Measurements from ENCODE around the gene GJB6. TPM values are rescaled to one million over a fixed set of nuclear protein-coding genes. Genes with fewer than 3 reads are reported as not detected.

GJB6 gene
- total RNA-seq, 6 experiments from 2014 or later: not detected

DNA sequence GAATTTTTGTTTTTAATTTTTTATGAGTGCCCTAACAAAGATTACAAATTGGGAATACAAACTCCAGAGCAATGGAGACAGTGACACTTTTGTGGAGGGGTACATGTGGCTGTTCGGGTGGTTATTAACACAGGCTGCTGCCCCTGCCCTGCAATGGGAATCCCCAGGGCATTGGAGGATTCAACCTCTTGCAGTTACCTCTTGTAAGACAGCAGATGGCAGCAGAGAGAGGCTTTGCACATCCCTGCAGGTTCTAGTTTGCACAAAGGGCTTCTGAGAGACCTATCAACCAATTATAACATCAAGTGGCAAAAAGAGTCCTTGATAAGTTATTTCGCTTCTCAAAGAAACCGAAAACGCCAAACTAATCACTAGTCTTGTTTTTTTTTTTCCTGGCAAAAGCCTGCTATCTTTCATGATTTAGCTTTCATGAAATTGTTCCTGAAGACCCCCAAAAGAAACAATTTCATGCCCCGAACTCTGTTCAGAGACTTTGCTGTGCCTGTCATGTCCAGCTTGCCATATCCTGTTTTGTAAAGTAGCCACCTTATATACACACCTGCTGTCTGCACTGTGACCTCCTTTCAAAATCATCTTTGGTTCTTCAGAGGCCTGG is 49.8 kb downstream of the GJB6 start:
- no peaks in the 10 kb centered on the region for H3K4me1 Mint-ChIP-seq (ENCODE audit: low read depth)
- TF ChIP-seq, protein P1, sequence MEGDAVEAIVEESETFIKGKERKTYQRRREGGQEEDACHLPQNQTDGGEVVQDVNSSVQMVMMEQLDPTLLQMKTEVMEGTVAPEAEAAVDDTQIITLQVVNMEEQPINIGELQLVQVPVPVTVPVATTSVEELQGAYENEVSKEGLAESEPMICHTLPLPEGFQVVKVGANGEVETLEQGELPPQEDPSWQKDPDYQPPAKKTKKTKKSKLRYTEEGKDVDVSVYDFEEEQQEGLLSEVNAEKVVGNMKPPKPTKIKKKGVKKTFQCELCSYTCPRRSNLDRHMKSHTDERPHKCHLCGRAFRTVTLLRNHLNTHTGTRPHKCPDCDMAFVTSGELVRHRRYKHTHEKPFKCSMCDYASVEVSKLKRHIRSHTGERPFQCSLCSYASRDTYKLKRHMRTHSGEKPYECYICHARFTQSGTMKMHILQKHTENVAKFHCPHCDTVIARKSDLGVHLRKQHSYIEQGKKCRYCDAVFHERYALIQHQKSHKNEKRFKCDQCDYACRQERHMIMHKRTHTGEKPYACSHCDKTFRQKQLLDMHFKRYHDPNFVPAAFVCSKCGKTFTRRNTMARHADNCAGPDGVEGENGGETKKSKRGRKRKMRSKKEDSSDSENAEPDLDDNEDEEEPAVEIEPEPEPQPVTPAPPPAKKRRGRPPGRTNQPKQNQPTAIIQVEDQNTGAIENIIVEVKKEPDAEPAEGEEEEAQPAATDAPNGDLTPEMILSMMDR (IDR thresholded peaks at IDR 0.05): peak; percentile 85
- no peaks in the 10 kb centered on the region for H3K9me3 Mint-ChIP-seq
- H3K27me3 Mint-ChIP-seq (ENCODE audit: insufficient read depth): peaks cover 64% of the 10 kb centered on the region
- DNase-seq: peak; percentile 64
- no peak overlapping the region for H3K4me3 Mint-ChIP-seq
- no peak overlapping the region for H3K27ac Mint-ChIP-seq
- H3K36me3 Mint-ChIP-seq (ENCODE audit: low read depth): no peaks in the 10 kb centered on the region

DNA sequence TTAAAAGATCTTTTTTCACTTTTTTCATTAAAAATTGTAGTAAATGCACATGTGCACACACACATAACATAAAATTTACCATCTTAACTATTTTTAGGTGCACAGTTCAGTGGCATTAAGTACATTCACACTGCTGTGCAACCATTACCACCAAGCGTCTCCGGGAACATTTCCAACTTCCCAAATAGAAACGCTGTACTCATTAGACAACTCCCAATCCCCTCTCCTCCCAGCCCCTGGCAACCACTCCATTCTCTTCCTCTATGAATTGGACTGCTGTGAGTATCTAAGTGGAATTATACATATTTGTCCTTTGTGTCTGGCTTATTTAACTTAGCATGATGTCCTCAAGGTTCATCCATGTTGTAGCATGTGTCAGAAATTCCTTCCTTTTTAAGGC is 50.9 kb downstream of the GJB6 start:
- Mint-ChIP-seq H3K27ac (no peak overlapping the region), H3K4me1 (ENCODE audit: low read depth) (no peaks in the 10 kb centered on the region), H3K4me3 (no peak overlapping the region), H3K27me3 (ENCODE audit: insufficient read depth) (peaks cover 59% of the 10 kb centered on the region), H3K9me3 (no peaks in the 10 kb centered on the region), H3K36me3 (ENCODE audit: low read depth) (no peaks in the 10 kb centered on the region)
- TF ChIP-seq, protein P1 (IDR thresholded peaks at IDR 0.05): no peak
- DNase-seq: no peak

DNA sequence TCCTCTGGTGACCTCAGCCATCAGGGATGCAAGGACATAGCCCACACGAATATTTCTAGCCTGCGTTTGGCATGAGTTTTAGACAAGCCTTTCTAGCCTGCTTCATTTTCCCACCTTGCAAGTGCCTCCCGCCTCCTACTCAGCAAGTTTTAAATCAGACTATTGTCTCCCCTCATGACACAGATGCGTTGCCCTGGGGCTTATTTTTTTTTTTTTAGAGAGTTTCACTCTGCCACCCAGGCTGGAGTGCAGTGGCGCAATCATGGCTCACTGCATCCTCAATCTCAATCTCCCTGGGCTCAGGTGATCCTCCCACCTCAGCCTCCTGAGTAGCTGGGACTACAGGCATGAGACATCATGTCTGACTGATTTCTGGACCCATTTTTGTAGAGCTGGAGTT is 54.0 kb downstream of the GJB6 start:
- TF ChIP-seq, protein P1 (IDR thresholded peaks at IDR 0.05): no peak
- no peaks in the 10 kb centered on the region for H3K36me3 Mint-ChIP-seq (ENCODE audit: low read depth)
- peaks cover 12% of the 10 kb centered on the region for H3K4me1 Mint-ChIP-seq (ENCODE audit: low read depth)
- no peak overlapping the region for H3K27ac Mint-ChIP-seq
- H3K9me3 Mint-ChIP-seq: no peaks in the 10 kb centered on the region
- no peak overlapping the region for H3K4me3 Mint-ChIP-seq
- peaks cover 45% of the 10 kb centered on the region for H3K27me3 Mint-ChIP-seq (ENCODE audit: insufficient read depth)
- DNase-seq: no peak

- no peaks in the 10 kb centered on the region for H3K36me3 Mint-ChIP-seq (ENCODE audit: low read depth)
- peaks cover 41% of the 10 kb centered on the region for H3K27me3 Mint-ChIP-seq (ENCODE audit: insufficient read depth)
- TF ChIP-seq, protein P1 (IDR thresholded peaks at IDR 0.05): no peak
- H3K9me3 Mint-ChIP-seq: no peaks in the 10 kb centered on the region
- H3K4me3 Mint-ChIP-seq: no peak overlapping the region
- H3K4me1 Mint-ChIP-seq (ENCODE audit: low read depth): peaks cover 12% of the 10 kb centered on the region
- no peak overlapping the region for H3K27ac Mint-ChIP-seq
- DNase-seq: no peak
Measured at GRCh38 chr13:20177049-20177831, 54.9 kb downstream of the GJB6 start.

- no peak for DNase-seq
- Mint-ChIP-seq H3K27me3 (ENCODE audit: insufficient read depth) (peaks cover 49% of the 10 kb centered on the region), H3K36me3 (ENCODE audit: low read depth) (no peaks in the 10 kb centered on the region), H3K4me3 (no peak overlapping the region), H3K27ac (no peak overlapping the region), H3K4me1 (ENCODE audit: low read depth) (peaks cover 12% of the 10 kb centered on the region), H3K9me3 (no peaks in the 10 kb centered on the region)
- TF ChIP-seq, protein P1 (IDR thresholded peaks at IDR 0.05): no peak
Measured at GRCh38 chr13:20175907-20176652, 56.0 kb downstream of the GJB6 start.
